Lung (tissue), 13 donors: ENCODE results near the gene USP8. TPM values are rescaled to one million over a fixed set of nuclear protein-coding genes. Genes with fewer than 3 reads are reported as not detected.

ENCODE experiments used
- ATAC-seq: fragments of 200-7000 bp; cut with Tn5 transposase; one replicate; pipeline ENCODE4 v1.9.1; 2020; ENCODE audit warnings: moderate number of reproducible peaks; ENCODE audit not compliant: insufficient read depth, low FRiP score
- DNase-seq, 3 donors: peaks; one replicate each; pipeline ENCODE4 v3.0.0-alpha.2; 2013 to 2017
- H3K27ac ChIP-seq, 2 donors: one replicate each; pipeline ENCODE4 v1.5.1; 2013; ENCODE audit warnings: mild to moderate bottlenecking in 2 of 2, moderate library complexity in 2 of 2, control low read depth in 1 of 2, inconsistent platforms in 1 of 2, low read depth in 1 of 2, low read length in 1 of 2
- H3K27me3 ChIP-seq, 3 donors: one replicate each; pipeline ENCODE4 v1.5.1; 2013; ENCODE audit warnings: low read length in 2 of 3; ENCODE audit not compliant: control insufficient read depth in 3 of 3, insufficient read depth in 3 of 3
- H3K36me3 ChIP-seq, 4 donors: one replicate each; pipeline ENCODE4 v1.5.1; 2013; ENCODE audit warnings: low read length in 4 of 4, mild to moderate bottlenecking in 1 of 4, moderate library complexity in 1 of 4; ENCODE audit not compliant: control insufficient read depth in 4 of 4, insufficient read depth in 4 of 4
- H3K4me1 ChIP-seq, 5 donors: one replicate each; pipeline ENCODE4 v1.5.1; 2013; ENCODE audit warnings: low read length in 5 of 5, mild to moderate bottlenecking in 2 of 5, moderate library complexity in 1 of 5; ENCODE audit not compliant: control insufficient read depth in 5 of 5, insufficient read depth in 5 of 5
- H3K4me3 ChIP-seq: one replicate; pipeline ENCODE4 v1.5.1; 2013; ENCODE audit warnings: mild to moderate bottlenecking, control low read depth, moderate library complexity
- H3K9ac ChIP-seq, 2 donors: one replicate each; pipeline ENCODE4 v1.5.1; 2013; ENCODE audit warnings: low read length in 2 of 2, control low read depth in 1 of 2; ENCODE audit not compliant: insufficient read depth in 1 of 2
- H3K9me3 ChIP-seq, 4 donors: one replicate each; pipeline ENCODE4 v1.5.1; 2013; ENCODE audit warnings: low read length in 3 of 4, mild to moderate bottlenecking in 1 of 4, moderate library complexity in 1 of 4; ENCODE audit not compliant: control insufficient read depth in 4 of 4, insufficient read depth in 3 of 4
- WGBS, 2 donors: extraction: QIAGEN DNeasy Blood & Tissue Kit; methylation state at CpG; one replicate each; pipeline ENCODE4 v1.1.7; 2013; 5-methylcytosine and 5-hydroxymethylcytosine counted together
- polyA plus RNA-seq, 2 donors: library from polyadenylated mRNA; stranded (reverse); fragments of 200-250 nt; gene quantifications; one replicate each; pipeline ENCODE4 v1.2.1, GENCODE V29; 2013
- small RNA-seq: library from RNA; depleted of rRNA; stranded (forward); fragments of <200 nt; gene quantifications from one replicate; pipeline ENCODE3, GENCODE V24; 2014; ENCODE audit warnings: low replicate concordance
- total RNA-seq, 2 donors: library from RNA; depleted of rRNA in 1 of 2; stranded (reverse); fragments of >200 nt in 1 of 2; gene quantifications; one replicate each; pipeline ENCODE4 v1.2.1, GENCODE V29; 2014 to 2021
- TF ChIP-seq, protein P1 (sequence below): IDR thresholded peaks from 2 replicates; pipeline ENCODE4 v1.5.1; 2012; ENCODE audit warnings: mild to moderate bottlenecking; ENCODE audit errors: control extremely low read depth, extremely low read depth
- donor health status: control.
- donor health status: control.
- donor health status: Bipolar disorder and iron deficiency.
- donor health status: healthy.
- donor health status: DM: yes; HTN: yes; CAD: no.

The USP8 gene
- total and polyA plus RNA-seq, 4 donors = 14.0 to 92.1 (median 41.3) TPM

DNA sequence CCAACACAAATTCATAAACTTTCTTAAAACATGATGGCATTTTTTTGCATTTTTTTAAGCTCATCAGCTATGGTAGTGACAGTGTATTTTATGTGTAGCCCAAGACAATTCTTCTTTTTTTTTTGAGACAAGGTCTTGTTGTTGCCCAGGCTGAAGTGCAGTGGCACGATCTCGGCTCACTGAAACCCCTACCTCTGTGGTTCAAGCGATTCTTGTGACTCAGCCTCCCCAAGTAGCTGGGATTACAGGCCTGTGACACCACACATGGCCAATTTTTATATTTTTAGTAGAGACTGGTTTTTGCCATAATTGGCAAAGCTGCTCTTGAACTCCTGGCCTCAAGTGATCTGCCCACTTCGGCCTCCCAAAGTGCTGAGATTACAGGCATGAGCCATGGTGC lies 139.6 kb downstream of the USP8 start:
- Histone ChIP-seq H3K4me3 (no peak overlapping the region), H3K4me1 (no peaks in the 10 kb centered on the region), H3K9ac (no peak overlapping the region), H3K27ac (no peak overlapping the region), H3K36me3 (peaks cover 7 to 19% (median 16%) of the 10 kb centered on the region in 4 donors), H3K9me3 (no peaks in the 10 kb centered on the region), H3K27me3 (no peaks in the 10 kb centered on the region)
- WGBS, 2 donors = 96 to 98% methylated on average over 4 of the region's 4 CpGs
- DNase-seq (no peak), ATAC-seq (no peak)
- TF ChIP-seq, protein P1, sequence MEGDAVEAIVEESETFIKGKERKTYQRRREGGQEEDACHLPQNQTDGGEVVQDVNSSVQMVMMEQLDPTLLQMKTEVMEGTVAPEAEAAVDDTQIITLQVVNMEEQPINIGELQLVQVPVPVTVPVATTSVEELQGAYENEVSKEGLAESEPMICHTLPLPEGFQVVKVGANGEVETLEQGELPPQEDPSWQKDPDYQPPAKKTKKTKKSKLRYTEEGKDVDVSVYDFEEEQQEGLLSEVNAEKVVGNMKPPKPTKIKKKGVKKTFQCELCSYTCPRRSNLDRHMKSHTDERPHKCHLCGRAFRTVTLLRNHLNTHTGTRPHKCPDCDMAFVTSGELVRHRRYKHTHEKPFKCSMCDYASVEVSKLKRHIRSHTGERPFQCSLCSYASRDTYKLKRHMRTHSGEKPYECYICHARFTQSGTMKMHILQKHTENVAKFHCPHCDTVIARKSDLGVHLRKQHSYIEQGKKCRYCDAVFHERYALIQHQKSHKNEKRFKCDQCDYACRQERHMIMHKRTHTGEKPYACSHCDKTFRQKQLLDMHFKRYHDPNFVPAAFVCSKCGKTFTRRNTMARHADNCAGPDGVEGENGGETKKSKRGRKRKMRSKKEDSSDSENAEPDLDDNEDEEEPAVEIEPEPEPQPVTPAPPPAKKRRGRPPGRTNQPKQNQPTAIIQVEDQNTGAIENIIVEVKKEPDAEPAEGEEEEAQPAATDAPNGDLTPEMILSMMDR = no peak

Small RNAs within 50 kb of the gene (small RNA-seq; reads per million reads assigned to genes)
- gene RNA5SP395 = 0.13 reads per million

Other genes with a start within 250 kb of the USP8 start
- 1 to 10 TPM; 5.9 to 6.6 TPM for gene SLC27A2, start 242.2 kb upstream of the USP8 start, total RNA-seq
- 1 to 10 TPM; 3.5 to 4.5 TPM for gene SLC27A2, start 242.2 kb upstream of the USP8 start, polyA plus RNA-seq
- gene HDC, start 158.7 kb upstream of the USP8 start, total RNA-seq = 1 to 10 TPM in 1 of 2 donors, under 1 TPM in 1; 0.82 to 8.6 TPM
- gene HDC, start 158.7 kb upstream of the USP8 start, polyA plus RNA-seq = 1 to 10 TPM in 1 of 2 donors, under 1 TPM in 1; 0.57 to 1.4 TPM
- 10 to 100 TPM; 14.3 to 42.8 TPM for gene GABPB1, start 69.2 kb upstream of the USP8 start, total RNA-seq
- gene GABPB1, start 69.2 kb upstream of the USP8 start, polyA plus RNA-seq = 10 to 100 TPM in 1 of 2 donors, 1 to 10 TPM in 1; 6.1 to 12.9 TPM
- under 1 TPM in 1 of 2 donors, not detected in 1; 0.34 TPM for gene USP50, start 122.3 kb downstream of the USP8 start, total RNA-seq
- not detected for gene USP50, start 122.3 kb downstream of the USP8 start, polyA plus RNA-seq